ENCODE measurements around the gene THAP3. TPM values are rescaled to one million over a fixed set of nuclear protein-coding genes. Genes with fewer than 3 reads are reported as not detected.
A peak's percentile ranks its signal among the peaks of the same experiment; 100 is the strongest.

The THAP3 gene
- total and polyA plus RNA-seq, 12 donors, result 6.8 to 27.6 (median 12.1) TPM

- Histone ChIP-seq H3K4me1 (peaks cover 25 to 80% (median 73%) of the 10 kb centered on the region in 9 donors), H3K9me3 (no peaks in the 10 kb centered on the region), H3K27ac (peak overlapping the region; percentile 96 to 100 (median 99)), H3K4me3 (peak overlapping the region; percentile 68 to 96 (median 86)), H3K27me3 (no peaks in the 10 kb centered on the region), H3K36me3 (peaks cover 0 to 44% (median 32%) of the 10 kb centered on the region in 9 donors)
- TF ChIP-seq CTCF (IDR thresholded peaks at IDR 0.05), result no peak
- 16 to 18% methylated on average over 10 of the region's 10 CpGs for WGBS, 2 donors
- DNase-seq (no peak), ATAC-seq (peak in 5 of 8 donors; percentile 1 to 39 (median 22))
- intact Hi-C loops (cut with DNase I), result loop anchor here in 3 of 10 donors (1.0 to 10.0 kb wide), 4 partner anchors 20 to 48 kb away; partner anchors contain the start of genes NOL9 (in 3 of the 3) and TAS1R1 (in 1 of the 3)
Measured at GRCh38 chr1:6600410-6601048, 24.1 kb upstream of the THAP3 start.

- Histone ChIP-seq H3K27ac (peak overlapping the region; percentile 96 to 100 (median 99)), H3K9me3 (no peaks in the 10 kb centered on the region), H3K4me1 (peaks cover 25 to 80% (median 67%) of the 10 kb centered on the region in 9 donors), H3K36me3 (peaks cover 0 to 36% (median 26%) of the 10 kb centered on the region in 9 donors), H3K4me3 (peak overlapping the region; percentile 68 to 96 (median 86)), H3K27me3 (no peaks in the 10 kb centered on the region)
- peak; percentile 9 to 52 (median 30) for ATAC-seq
- TF ChIP-seq CTCF (IDR thresholded peaks at IDR 0.05), result no peak
- intact Hi-C loops (cut with DNase I), result loop anchor here in 3 of 10 donors (1.0 to 10.0 kb wide), 4 partner anchors 20 to 49 kb away; partner anchors contain the start of genes NOL9 (in 3 of the 3) and TAS1R1 (in 1 of the 3)
- DNase-seq, result peak; percentile 60 to 80
- WGBS, 2 donors, result 0 to 1% methylated on average over 40 of the region's 40 CpGs
Measured at GRCh38 chr1:6601049-6601922, 23.4 kb upstream of the THAP3 start.

- peak; percentile 38 to 60 for DNase-seq
- Histone ChIP-seq H3K4me3 (peak overlapping the region; percentile 68 to 96 (median 86)), H3K27me3 (no peaks in the 10 kb centered on the region), H3K27ac (peak overlapping the region; percentile 96 to 100 (median 99)), H3K9me3 (no peaks in the 10 kb centered on the region), H3K4me1 (peaks cover 24 to 74% (median 59%) of the 10 kb centered on the region in 9 donors), H3K36me3 (peaks cover 0 to 28% (median 18%) of the 10 kb centered on the region in 9 donors)
- TF ChIP-seq CTCF (IDR thresholded peaks at IDR 0.05), result no peak
- 0 to 1% methylated on average over 95 to 103 of the region's 103 CpGs for WGBS, 2 donors
- ATAC-seq, result peak in 6 of 8 donors; percentile 0 to 33 (median 19)
- intact Hi-C loops (cut with DNase I), result loop anchor here in 3 of 10 donors (1.0 to 10.0 kb wide), 4 partner anchors 21 to 50 kb away; partner anchors contain the start of genes NOL9 (in 3 of the 3) and TAS1R1 (in 1 of the 3)
Measured at GRCh38 chr1:6601923-6602668, 22.6 kb upstream of the THAP3 start.

Data from heart right ventricle (tissue), 16 donors.